ENCODE results near the gene LMX1B.

LMX1B gene

DNA sequence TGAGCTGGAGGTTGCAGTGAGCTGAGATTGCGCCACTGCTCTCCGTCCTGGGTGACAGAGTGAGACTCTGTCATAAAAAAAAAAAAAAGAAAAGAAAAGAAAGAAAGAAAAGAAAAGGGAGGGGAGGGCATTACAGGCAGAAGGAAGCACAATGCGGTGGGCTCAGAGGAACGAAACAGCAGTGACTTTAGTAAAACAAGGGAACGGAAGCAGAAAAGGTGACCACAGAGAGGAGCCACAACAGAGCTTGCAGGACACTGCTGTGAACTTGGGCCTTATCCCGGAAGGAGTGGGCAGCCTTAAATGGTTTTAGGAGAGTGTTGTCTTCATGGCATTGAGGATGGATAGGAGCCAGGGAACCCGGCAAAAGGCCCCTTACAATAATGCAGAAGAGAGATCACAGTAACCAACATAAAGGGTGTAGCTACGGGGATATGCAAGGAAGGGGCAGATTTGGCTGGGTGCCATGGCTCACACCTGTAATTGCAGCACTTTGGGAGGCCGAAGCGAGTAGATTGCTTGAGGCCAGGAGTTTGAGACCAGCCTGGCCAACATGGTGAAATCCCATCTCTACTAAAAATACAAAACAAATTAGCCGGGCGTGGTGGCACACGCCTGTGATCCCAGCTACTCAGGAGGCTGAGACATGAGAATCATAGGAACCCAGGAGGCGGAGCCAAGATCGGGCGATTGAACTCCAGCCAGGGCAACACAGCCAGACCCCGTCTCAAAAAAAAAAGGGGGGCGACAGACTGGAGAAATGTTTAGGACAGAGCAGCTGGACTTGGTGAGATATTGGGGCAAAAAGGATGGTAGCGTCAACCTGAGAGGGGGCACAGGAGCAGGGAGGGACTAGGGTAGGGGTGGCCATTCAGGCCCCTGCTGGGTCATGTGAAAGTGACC is 107.2 kb downstream of the LMX1B start:
- ChIA-PET POLR2A (no interaction called here), CTCF (interaction anchor here (1.3 to 3.3 kb wide), 3 partner anchors 11 to 18 kb away, joined by 5 to 20 read pairs (median 11); no protein-coding TSS in a partner anchor)
- H3K4me3 ChIP-seq (ENCODE audit: low read depth, low read length), result no peak overlapping the region
- DNase-seq (ENCODE audit: low read depth, low spot score), result no peak
- no peak for TF ChIP-seq CTCF (IDR thresholded peaks at IDR 0.05; ENCODE audit: insufficient read depth, low read length, missing control alignments)

GRCh38 chr9:126721564-126721981 is 107.8 kb downstream of the LMX1B start:
- H3K4me3 ChIP-seq (ENCODE audit: low read depth, low read length), result no peak overlapping the region
- no peak for DNase-seq (ENCODE audit: low read depth, low spot score)
- TF ChIP-seq CTCF (IDR thresholded peaks at IDR 0.05; ENCODE audit: insufficient read depth, low read length, missing control alignments), result no peak
- CTCF ChIA-PET, result interaction anchor here (1.3 to 3.3 kb wide), 3 partner anchors 12 to 18 kb away, joined by 5 to 20 read pairs (median 11); no protein-coding TSS in a partner anchor
- POLR2A ChIA-PET, result no interaction called here

DNA sequence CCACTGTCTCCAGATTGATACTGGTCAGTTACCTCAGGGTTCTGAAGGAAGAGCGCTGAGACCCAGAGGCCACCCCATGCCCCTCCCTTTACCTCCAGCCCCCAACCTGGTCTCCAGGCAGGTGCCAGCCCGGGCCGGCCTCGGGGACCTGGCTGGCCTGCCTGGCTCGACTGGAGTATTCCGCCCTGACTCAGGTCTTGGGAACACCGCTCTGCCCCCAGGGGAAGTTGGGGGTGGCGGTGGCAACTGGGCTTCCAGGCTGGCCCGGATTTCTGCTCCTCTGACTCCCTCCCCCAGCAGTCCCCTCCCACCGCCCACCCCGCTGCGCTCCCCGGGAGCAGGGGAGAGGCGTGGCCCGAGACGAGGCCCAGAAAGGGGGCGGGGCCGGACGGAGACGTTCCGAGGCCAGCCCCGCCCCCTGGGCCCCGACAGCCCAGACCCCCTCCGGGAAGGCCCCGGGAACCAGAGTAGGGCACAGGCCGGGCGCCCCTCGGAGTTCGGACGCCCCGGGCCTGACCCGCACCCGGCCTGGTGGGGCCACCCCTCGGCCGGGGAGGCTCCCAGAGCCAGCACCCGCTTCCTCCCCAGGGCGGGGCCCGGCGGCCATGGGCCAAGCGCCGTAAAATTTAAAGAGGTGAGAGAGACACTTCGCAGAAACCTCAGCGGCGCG is 108.7 kb downstream of the LMX1B start:
- TF ChIP-seq CTCF (IDR thresholded peaks at IDR 0.05; ENCODE audit: insufficient read depth, low read length, missing control alignments), result no peak
- ChIA-PET CTCF (interaction anchor here (6.3 kb wide), 1 partner anchor 17 kb away, joined by 42 read pairs; no protein-coding TSS in a partner anchor), POLR2A (no interaction called here)
- H3K4me3 ChIP-seq (ENCODE audit: low read depth, low read length), result peak overlapping the region; percentile 44
- DNase-seq (ENCODE audit: low read depth, low spot score), result no peak

GRCh38 chr9:126722922-126723806 is 109.4 kb downstream of the LMX1B start:
- CTCF ChIA-PET, result interaction anchor here (1.2 to 6.3 kb wide), 2 partner anchors 12 to 18 kb away, joined by 3 to 42 read pairs; no protein-coding TSS in a partner anchor
- no peak for DNase-seq (ENCODE audit: low read depth, low spot score)
- peak overlapping the region; percentile 44 for H3K4me3 ChIP-seq (ENCODE audit: low read depth, low read length)
- POLR2A ChIA-PET, result no interaction called here
- TF ChIP-seq CTCF (IDR thresholded peaks at IDR 0.05; ENCODE audit: insufficient read depth, low read length, missing control alignments), result no peak

GRCh38 chr9:126723807-126724172 is 110.1 kb downstream of the LMX1B start:
- no peak overlapping the region for H3K4me3 ChIP-seq (ENCODE audit: low read depth, low read length)
- DNase-seq (ENCODE audit: low read depth, low spot score), result no peak
- POLR2A ChIA-PET, result no interaction called here
- TF ChIP-seq CTCF (IDR thresholded peaks at IDR 0.05; ENCODE audit: insufficient read depth, low read length, missing control alignments), result no peak
- CTCF ChIA-PET, result interaction anchor here (1.0 to 6.3 kb wide), 3 partner anchors 13 to 57 kb away, joined by 3 to 42 read pairs (median 3); no protein-coding TSS in a partner anchor

All from AG04449 (cell line).